K562 (cell line): Measurements from ENCODE around the gene CTDNEP1. TPM values are rescaled to one million over a fixed set of nuclear protein-coding genes. Genes with fewer than 3 reads are reported as not detected.
A peak's percentile ranks its signal among the peaks of the same experiment; 100 is the strongest.

Experiments used
- BHLHE40 ChIP-seq: IDR thresholded peaks from 2 replicates; pipeline ENCODE4 v1.6.1; 2011; ENCODE audit warnings: low read length, improper control_type of control experiment
- ETV1 ChIP-seq: fragments of 450-650 bp; conservative IDR thresholded peaks from 2 replicates; pipeline ENCODE4 v1.6.1; 2016; ENCODE audit warnings: missing genetic modification characterization, control low read depth, low read depth, missing compliant biosample characterization
- GTF2F1 ChIP-seq: IDR thresholded peaks from 2 replicates; pipeline ENCODE4 v1.6.1; 2011; ENCODE audit warnings: low read depth, low read length, improper control_type of control experiment
- MAZ ChIP-seq, 2 experiments: fragments of 450-650 bp in 1 of 2; sonication (generic) in 1 of 2; formaldehyde crosslinking; IDR thresholded peaks in 1 of 2; conservative IDR thresholded peaks in 1 of 2; 2 replicates each; pipeline versions ENCODE4 v1.4.0 to v1.5.0; 2020; ENCODE audit warnings: mild to moderate bottlenecking in 1 of 2, missing genetic modification reagents in 1 of 2
- POLR2A ChIP-seq: fragments of 450-650 bp; conservative IDR thresholded peaks from 2 replicates; pipeline ENCODE4 v1.6.1; 2016
- SIN3A ChIP-seq, 2 experiments: fragments of 150-350 bp in 1 of 2; IDR thresholded peaks; 2 replicates each; pipeline ENCODE4 v1.6.1; 2011 to 2016; ENCODE audit warnings: borderline replicate concordance in 2 of 2, low read depth in 2 of 2, low read length in 2 of 2, mild to moderate bottlenecking in 2 of 2, moderate library complexity in 2 of 2; ENCODE audit not compliant: control insufficient read depth in 1 of 2
- SNAPC5 ChIP-seq: fragments of 250-450 bp; sonication (Bioruptor Pico); IDR thresholded peaks from 2 replicates; pipeline ENCODE4 v1.8.0; 2021; ENCODE audit warnings: moderate library complexity, mild to moderate bottlenecking, inconsistent platforms
- TBP ChIP-seq: optimal IDR thresholded peaks from 2 replicates; pipeline ENCODE3; 2011; ENCODE audit warnings: low read depth, low read length, improper control_type of control experiment
- ZBTB49 ChIP-seq: sonication (generic); formaldehyde crosslinking; IDR thresholded peaks from 2 replicates; pipeline ENCODE4 v1.8.0; 2022; ENCODE audit warnings: missing genetic modification reagents, mild to moderate bottlenecking, borderline replicate concordance
- ZFX ChIP-seq: sonication (generic); formaldehyde crosslinking; IDR thresholded peaks from 2 replicates; pipeline ENCODE4 v1.8.0; 2022; ENCODE audit warnings: mild to moderate bottlenecking, missing genetic modification reagents, moderate library complexity
- ZNF592 ChIP-seq: fragments of 450-650 bp; IDR thresholded peaks from 2 replicates; pipeline ENCODE4 v1.6.1; 2017; ENCODE audit warnings: antibody characterized with exemption, mild to moderate bottlenecking
- polyA plus RNA-seq, 8 experiments: library from polyadenylated mRNA; depleted of rRNA in 4 of 8; stranded (reverse) in 5 of 8; unstranded in 3 of 8; fragments of >200 nt; fragmentation: Nextera tagmentation in 2 of 8; fragmentation: Illumina TruSeq in 1 of 8; extraction: Ambion mirVana in 2 of 8; extraction: Trizol in 1 of 8; gene quantifications; 2 replicates each; pipeline versions ENCODE4 v1.2.1 to v1.2.3, GENCODE V29; 2011 to 2014; ENCODE audit warnings: inconsistent platforms in 1 of 8, missing spikeins in 1 of 8
- total RNA-seq, 7 experiments: library from RNA; depleted of rRNA in 6 of 7; stranded (reverse); fragments of >200 nt in 6 of 7; fragmentation: Illumina TruSeq in 2 of 7; extraction: Trizol in 2 of 7; gene quantifications; 2 replicates each; pipeline versions ENCODE4 v1.2.1 to v1.2.3, GENCODE V29; 2011 to 2021; ENCODE audit warnings: low replicate concordance in 1 of 7
- TF ChIP-seq, protein P1 (sequence below), 2 experiments: fragments of 150-350 bp in 1 of 2; IDR thresholded peaks; 2 replicates each; pipeline ENCODE4 v1.6.1; 2012 to 2016; ENCODE audit warnings: low read depth in 2 of 2, low read length in 2 of 2, mild to moderate bottlenecking in 1 of 2, moderate library complexity in 1 of 2

CTDNEP1 gene
- total and polyA plus RNA-seq, 9 of the 15 experiments (the other 6 are each of a cell fraction or from before 2014, with no cell fraction given) = 10.7 to 150 (median 28.5) TPM

GRCh38 chr17:7237266-7237760 lies 14.2 kb downstream of the CTDNEP1 start (continued):
- TF ChIP-seq SNAPC5 (CRISPR knock-in tag) = no peak
- no peak for TF ChIP-seq GTF2F1
- TF ChIP-seq ZBTB49 (CRISPR knock-in tag) = no peak
- TF ChIP-seq ZFX (CRISPR knock-in tag) = no peak
- TF ChIP-seq ETV1 (tag) = no peak
- TF ChIP-seq POLR2A = no peak
- TF ChIP-seq, protein P1, sequence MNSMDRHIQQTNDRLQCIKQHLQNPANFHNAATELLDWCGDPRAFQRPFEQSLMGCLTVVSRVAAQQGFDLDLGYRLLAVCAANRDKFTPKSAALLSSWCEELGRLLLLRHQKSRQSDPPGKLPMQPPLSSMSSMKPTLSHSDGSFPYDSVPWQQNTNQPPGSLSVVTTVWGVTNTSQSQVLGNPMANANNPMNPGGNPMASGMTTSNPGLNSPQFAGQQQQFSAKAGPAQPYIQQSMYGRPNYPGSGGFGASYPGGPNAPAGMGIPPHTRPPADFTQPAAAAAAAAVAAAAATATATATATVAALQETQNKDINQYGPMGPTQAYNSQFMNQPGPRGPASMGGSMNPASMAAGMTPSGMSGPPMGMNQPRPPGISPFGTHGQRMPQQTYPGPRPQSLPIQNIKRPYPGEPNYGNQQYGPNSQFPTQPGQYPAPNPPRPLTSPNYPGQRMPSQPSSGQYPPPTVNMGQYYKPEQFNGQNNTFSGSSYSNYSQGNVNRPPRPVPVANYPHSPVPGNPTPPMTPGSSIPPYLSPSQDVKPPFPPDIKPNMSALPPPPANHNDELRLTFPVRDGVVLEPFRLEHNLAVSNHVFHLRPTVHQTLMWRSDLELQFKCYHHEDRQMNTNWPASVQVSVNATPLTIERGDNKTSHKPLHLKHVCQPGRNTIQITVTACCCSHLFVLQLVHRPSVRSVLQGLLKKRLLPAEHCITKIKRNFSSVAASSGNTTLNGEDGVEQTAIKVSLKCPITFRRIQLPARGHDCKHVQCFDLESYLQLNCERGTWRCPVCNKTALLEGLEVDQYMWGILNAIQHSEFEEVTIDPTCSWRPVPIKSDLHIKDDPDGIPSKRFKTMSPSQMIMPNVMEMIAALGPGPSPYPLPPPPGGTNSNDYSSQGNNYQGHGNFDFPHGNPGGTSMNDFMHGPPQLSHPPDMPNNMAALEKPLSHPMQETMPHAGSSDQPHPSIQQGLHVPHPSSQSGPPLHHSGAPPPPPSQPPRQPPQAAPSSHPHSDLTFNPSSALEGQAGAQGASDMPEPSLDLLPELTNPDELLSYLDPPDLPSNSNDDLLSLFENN (IDR thresholded peaks at IDR 0.05; ENCODE audit: low read depth in 2 of 2, low read length in 2 of 2) = no peak
- no peak for TF ChIP-seq ZNF592
- TF ChIP-seq TBP = no peak
- TF ChIP-seq BHLHE40 = no peak
- 0 out of 4 replicates have a peak, but pooled peaks of 1 of the 2 experiments have one; percentile 1 for TF ChIP-seq SIN3A (IDR thresholded peaks at IDR 0.05; ENCODE audit: borderline replicate concordance in 2 of 2, control insufficient read depth in 1 of 2, low read depth in 2 of 2, low read length in 2 of 2)
- TF ChIP-seq MAZ (CRISPR knock-in tag; conservative IDR thresholded peaks at IDR 0.05 in 1 of 2, IDR thresholded peaks at IDR 0.05 in 1 of 2) = no peak
